Activated CD8-positive, alpha-beta memory T cell treated with anti-CD3 and anti-CD28 coated beads, Interleukin-2, amount 50 U/mL, for 1 hour (primary cell): ENCODE results near the gene FAM168A.

ENCODE experiments used
- DNase-seq: peaks from one replicate; pipeline ENCODE4 v3.0.0-alpha.2; 2020; ENCODE audit errors: extremely low read depth

The FAM168A gene

DNA sequence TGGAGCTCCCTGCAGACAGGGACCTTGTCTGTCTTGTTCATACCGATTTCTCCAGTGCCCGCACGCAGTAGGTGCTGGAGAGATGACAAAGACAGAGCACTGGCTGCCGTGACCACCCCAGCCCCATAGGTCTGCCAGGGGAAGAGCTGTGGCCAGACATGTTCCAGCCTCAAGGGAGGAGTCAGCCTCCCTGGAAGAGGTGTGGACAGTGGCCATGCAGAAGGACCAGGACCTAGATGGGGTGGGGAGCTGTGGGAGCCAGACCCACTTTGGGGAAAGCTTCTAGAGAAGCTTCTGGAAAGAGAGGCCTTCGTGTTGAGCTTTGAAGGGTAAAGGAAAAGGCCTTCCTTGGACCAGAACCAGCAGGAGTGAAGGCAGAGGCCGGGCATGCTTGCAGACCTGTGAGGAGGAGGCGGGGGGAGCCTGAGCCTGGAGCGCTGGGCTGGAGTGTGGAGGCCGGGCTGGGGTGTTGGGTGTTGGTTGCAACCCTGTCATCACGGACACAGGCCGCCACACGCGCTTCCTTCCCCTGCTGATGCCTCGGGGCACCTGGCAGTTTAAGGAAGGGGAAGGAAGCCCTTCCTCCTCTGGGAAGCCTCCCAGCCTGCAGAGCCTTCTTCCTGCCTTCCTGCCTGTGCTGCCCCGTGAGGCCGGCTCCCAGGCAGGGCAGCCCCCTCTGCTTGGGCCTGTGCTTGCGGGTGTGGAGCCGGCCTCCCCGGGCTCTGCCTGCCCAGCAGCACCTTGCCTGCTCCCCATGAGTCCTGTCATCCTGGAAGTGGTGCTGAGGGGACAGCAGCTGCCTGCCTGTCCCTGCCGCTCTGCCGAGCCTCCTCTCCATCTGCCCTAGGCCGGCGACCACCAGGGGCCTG, 209.4 kb downstream of the FAM168A start:
- DNase-seq = no peak

DNA sequence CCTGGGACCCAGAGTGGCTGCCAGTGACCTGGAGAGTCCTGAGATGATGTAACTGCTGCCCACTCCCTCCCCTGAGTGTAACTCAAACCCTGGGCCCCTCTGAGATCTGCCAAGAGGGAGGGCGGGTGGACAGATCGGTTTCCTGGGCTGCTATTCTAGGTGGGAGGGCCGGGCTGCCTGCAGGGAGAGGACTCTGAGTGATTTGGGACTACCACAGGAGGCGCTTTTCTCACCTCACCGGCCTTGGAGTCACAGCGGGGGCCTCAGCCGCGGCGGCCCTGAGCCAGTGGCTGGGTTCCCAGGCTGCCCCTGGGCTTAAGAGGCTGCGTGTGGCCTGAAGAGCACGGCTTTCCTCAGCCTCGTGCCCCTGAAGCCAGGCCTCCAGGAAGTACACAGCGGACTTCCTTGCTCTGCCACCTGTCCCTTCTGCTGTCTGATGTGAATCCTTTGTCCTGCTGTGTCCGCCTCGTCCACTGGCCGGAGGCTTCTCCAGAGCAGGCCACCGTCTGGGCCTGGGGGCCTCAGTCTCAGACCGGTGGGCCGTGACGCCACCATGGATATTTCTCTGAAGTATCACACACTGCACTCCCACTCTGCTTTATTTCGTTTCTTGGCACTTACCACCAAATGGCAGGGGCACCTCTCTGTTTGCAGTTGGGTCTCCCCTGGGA, 210.2 kb downstream of the FAM168A start:
- no peak for DNase-seq

DNA sequence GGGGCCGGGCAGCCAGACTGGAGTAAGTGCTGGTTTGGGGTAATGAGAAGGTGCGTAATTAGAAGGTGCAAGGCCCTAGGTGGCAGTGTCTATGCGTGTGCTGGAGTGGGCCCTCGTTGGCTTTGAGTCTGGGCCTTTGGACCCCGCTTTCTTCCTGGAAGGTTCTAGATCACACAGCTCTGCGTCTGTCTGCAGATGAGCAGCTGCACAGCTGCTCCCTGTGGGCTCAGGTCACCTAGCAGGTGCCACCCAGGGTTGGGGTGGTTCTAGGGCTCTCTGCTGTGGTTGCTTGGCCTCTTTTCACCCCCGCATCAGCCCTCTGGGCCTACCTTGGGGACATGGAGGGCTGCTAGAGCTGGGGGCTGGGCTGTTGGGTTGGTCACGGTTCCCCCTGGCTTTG, 211.4 kb downstream of the FAM168A start:
- no peak for DNase-seq

DNA sequence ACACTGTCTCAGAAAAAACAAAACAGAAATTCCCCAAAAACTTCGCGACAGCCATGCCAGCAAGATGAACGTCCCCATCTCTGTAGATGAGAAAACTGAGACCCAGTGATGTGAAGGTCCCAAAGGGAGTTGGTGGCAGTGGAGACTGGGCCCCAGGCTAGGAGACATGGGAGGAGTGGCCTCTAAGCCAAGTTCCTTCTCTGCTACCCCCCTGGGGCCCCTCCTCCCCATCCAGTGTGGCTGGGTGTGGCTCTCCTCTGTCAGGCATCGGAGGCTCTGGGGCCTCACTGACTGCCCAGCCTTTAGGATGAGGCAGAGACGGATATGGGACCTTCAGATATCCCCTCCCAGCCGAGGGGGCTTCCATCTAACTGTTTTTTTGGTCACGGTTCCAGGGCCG, 211.9 kb downstream of the FAM168A start:
- DNase-seq = no peak

- DNase-seq = no peak
Observed at GRCh38 chr11:73384872-73385689, 212.8 kb downstream of the FAM168A start.

- DNase-seq = no peak
Observed at GRCh38 chr11:73384531-73384871, 213.4 kb downstream of the FAM168A start.

- no peak for DNase-seq
Observed at GRCh38 chr11:73384125-73384441, 213.8 kb downstream of the FAM168A start.

DNA sequence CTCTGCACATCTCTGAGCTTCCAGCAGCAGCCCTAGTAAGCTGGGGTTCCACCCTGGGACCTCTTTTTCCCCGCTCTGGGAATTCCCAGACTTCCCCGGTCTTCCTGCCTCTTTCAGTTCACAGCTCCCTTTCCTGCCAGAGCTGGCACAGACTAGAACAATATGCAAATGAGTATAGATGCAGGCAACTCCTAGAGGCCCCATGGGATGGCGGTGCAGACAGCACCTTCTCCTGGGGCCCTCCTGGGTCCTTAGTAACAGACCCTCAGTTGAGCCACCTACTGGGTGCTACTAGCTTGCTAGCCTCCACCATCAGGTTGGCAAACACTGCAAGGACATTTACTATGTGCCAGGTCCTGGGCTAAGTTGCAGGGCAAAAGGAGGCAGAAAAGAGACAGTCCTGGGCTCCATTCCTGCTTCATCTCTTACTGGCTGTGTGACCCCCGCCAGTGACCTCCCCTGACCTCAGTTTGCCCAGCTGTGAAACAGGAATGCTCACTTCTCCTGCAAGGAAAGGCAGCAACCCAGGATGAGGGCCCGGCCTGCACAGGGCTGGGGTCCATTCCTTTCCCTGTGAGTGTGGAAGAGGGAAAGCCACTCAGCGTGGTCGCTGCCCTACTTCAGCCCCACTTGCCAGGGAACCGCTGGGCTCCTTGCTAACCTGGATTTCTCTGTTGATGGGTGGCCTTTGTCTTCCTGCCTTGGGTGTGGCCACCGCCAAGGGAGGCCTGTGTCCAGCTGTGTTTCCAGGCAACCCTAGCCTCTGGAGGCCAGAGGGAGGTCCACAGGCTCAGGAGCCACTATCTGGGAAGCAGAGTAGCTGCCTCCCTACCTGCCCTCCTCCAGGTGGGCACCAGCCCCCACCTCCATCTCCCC, 214.4 kb downstream of the FAM168A start:
- no peak for DNase-seq

DNA sequence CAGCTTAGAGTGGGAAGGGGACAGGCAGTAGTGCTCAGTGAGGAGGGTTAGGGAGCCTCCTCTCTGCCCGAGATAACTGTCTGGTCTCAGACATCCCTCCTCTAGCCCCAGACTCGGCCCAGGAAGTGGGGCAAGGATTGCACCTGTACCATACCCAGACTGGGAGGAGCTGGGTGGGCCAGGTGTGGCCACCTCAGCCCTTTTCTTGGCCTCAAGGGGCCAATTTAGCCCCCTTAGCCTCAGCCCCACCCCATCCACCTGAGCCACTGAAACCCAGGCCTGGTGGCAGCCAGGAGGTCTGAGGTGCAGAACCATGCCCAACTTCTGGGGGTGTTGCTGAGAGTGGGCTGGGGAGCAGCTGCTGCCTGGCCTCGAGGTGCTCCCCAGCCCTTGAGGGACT, 215.2 kb downstream of the FAM168A start:
- no peak for DNase-seq

GRCh38 chr11:73382183-73382582, 215.7 kb downstream of the FAM168A start:
- no peak for DNase-seq

GRCh38 chr11:73381589-73381988, 216.3 kb downstream of the FAM168A start:
- DNase-seq = no peak

DNA sequence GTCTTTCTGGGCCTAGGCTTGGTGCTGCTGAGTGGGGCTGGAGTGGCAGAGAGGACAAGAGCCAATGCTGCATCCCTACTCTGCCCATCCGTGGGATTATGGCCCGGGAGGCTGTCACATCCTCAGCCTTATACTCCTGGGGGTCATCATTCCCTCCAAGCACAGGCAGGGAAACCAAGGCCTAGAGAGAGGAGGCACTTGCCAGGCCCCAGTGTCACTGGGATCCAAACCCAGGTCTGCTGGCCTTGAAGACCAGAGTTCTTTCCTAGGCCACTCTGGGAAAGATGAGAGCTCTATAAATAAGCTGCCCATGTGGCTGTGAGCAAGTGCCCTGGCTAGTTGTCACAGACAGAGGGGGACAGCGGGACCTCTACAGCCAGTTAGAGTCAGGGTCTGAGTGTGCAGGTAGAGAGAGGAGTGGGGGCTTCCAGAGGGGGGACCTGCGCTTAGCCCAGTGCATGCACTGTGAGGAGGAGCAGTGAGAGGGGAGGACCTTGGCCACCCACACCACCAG, 217.0 kb downstream of the FAM168A start:
- no peak for DNase-seq

DNA sequence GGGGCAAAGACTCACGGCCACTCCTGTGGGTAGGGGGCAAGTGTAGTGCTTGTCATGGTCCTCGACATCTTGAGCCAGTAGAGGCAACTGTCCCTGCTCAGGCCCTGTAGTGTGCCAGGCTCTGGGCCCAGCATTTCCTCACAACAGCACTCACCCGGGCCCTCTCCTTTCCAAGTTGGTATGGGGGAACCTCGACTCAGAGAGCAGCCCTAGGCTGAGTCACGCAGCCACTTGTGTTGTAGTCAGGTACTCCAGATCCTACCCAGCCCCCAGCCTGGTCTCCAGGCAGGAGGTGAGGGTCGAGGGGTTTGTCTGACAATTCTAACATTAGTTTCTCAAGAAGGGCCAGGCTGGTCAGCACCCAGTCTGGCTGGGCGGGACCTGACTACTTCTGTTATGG, 217.6 kb downstream of the FAM168A start:
- DNase-seq = no peak

DNA sequence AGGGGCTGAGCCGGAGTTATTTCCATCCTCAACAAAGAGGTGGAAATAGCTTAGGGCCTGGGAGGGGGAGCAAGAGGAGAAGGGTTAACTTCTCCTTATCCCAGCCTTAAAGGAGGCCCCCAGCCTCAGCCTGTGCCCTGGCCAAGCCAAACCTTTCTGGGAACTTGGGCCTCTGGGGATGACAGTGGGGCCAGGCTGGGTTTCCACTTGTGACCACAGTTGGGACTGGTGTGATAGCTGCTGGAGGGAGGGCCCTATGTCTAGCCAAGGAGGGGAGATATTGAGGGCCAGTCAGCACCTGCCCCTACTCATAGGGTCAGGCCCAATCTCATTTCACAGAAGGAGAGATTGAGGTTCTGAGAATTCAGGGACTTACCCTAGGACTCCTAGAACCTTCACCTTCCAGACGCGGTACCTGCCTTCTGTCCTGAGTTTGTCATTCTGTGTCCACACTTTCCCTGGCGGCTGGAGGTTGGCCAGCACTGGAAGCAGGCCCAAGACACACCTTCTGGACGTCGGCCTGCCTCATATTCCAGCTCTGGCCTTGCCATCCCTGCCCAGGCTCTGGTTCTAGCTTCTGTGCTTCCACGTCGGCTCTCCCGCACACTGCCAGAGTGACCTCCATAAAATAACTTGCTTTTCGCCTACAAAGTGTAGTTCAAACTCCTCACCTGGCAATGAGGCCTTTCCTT, 218.6 kb downstream of the FAM168A start:
- no peak for DNase-seq

DNA sequence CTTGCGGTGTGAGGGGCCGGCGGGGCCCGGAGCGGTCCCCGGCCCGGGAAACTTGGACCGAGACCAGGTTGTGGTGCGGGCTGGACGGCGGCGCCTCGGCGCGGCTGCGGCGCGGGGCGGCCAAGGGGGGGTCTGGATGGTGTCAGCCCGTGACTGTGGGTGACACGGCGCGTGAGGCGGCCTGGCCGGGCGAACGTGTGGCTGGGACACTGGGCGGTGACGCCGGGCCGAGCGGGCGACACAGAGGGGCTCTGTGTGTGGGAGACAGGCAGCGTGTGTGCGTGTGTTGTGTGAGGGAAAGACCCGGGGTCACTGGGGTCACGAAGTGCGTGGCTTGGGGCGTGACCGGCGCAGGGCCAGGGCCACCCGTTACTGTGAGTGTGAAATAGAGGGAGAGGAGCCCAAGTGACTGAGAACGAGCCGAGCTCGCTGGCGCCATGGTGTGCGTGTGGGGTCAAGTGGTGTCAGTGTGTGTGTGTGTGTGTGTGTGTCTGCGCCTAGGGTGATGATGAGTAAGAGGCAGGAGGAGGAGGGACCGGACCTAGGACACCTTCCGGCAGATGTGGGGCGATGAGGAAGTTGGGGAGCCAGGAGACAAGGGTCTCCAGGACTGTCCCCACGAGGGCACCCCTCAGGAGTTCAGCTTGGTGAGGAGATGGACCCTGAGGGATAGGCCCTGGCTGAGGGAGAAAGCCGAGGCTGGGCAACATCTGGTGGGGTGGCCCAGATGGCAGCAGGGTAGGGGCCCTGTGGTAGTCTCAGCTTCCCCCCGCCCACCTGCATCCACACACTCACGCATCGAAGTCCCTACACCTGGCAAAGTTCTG, 220.9 kb downstream of the FAM168A start:
- DNase-seq = no peak

DNA sequence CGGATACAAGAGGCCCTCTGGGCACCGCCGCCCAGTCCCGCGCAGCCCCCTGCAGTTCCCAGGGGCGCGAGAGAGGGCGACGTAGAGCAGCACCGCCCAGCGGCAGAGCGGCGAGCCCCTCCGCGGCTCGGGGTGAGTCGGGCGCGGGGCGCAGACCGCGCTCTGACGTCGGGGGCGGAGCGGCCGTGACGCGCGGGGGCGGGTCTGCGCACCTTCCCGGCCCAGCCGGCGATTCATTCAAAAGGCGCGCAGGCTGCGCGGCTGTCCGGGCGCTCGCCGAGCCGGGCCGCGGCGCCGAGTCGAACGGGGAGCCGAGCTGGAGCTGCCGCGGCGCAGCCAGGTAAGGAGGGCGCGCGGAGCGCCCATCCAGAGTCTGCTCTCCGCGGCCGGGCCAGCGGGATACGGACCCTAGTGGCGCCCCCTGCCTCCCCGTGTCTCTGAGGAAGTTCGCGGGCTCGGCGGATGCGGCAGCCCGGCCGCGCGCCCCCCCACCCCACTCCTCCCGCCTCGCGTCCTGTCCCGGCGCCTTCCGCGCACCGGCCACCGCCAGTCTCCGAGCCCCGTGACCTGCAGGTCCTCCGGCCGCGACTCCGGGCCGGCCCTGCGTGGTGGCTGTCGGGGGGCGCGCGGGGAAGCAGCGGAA, 221.6 kb downstream of the FAM168A start, which contains the start of gene RELT:
TSS of gene RELT (plus strand) at position 240 of the 643 bp plus-strand sequence. CDS start 12,738 bp downstream, outside the sequence.
- DNase-seq = peak; percentile 46

DNA sequence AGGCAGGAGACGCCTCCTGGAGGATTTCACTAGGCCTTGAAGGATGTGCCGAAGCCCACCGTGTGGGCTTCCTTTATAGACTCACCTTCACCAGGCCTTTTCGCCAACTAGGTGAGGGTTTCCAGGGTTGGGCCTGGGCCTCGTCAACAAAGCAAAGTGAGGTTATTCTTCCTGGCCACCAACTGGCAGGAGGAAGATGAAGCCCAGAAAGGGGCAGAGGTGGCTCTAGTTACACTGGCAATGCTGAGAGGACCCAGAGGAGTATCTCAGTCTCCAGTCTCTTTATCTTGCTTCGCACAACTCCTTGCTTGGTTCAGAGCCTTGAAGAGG, 222.1 kb downstream of the FAM168A start:
- DNase-seq = no peak

DNA sequence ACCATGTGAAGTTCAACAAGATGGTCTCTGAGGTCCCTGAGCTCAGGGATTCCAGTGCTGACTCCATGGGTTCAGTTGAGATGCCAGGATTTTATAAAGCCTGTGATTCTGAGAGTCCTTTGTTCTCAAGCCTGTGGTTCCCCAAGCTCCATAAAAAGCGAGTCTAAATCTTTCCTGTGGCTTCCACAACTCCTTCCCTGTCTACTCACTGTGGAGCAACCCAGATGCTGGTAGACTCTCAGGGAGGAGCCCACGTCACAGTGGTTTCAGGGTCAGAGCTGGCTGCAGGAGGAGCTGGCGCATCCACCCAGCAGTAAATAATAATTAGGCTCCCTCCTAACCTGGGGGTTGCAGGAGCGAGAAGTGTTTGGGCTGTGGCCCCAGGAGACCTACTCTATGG, 223.8 kb downstream of the FAM168A start:
- DNase-seq = no peak

- no peak for DNase-seq
Observed at GRCh38 chr11:73372375-73372993, 225.4 kb downstream of the FAM168A start.
